Spleen (tissue), 11 donors: ENCODE data around the gene PCBD2. TPM values are rescaled to one million over a fixed set of nuclear protein-coding genes. Genes with fewer than 3 reads are reported as not detected.
"Not testable (repeated sequence)": the region's sequence is repeated elsewhere in the genome, so short reads cannot be mapped to it uniquely, and the experiment has no call there.

ENCODE experiments used
- DNase-seq: peaks from one replicate; pipeline ENCODE4 v3.0.0-alpha.2; 2020
- H3K27ac ChIP-seq, 8 donors: fragments of 200-600 bp; sonication (generic) in 7 of 8; 1 replicate in 4 of 8; 2 replicates in 4 of 8; pipeline versions ENCODE4 v1.5.0 to v1.8.0; 2016 to 2021; ENCODE audit warnings: inconsistent platforms in 4 of 8, mild to moderate bottlenecking in 4 of 8, moderate library complexity in 1 of 8
- H3K27me3 ChIP-seq, 7 donors: fragments of 200-600 bp; sonication (generic) in 6 of 7; replicated peaks in 1 of 7; 1 replicate in 4 of 7; 2 replicates in 3 of 7; pipeline versions ENCODE4 v1.5.0 to v1.8.0; 2016 to 2021; ENCODE audit warnings: inconsistent platforms in 3 of 7, mild to moderate bottlenecking in 1 of 7
- H3K36me3 ChIP-seq, 6 donors: fragments of 200-600 bp; sonication (generic) in 5 of 6; 1 replicate in 4 of 6; 2 replicates in 2 of 6; pipeline versions ENCODE4 v1.5.0 to v1.8.0; 2016 to 2021; ENCODE audit warnings: inconsistent platforms in 2 of 6
- H3K4me1 ChIP-seq, 6 donors: fragments of 200-600 bp; sonication (generic) in 5 of 6; 1 replicate in 3 of 6; 2 replicates in 3 of 6; pipeline versions ENCODE4 v1.5.0 to v1.8.0; 2016 to 2021; ENCODE audit warnings: inconsistent platforms in 3 of 6
- H3K4me3 ChIP-seq, 8 donors: fragments of 200-600 bp; sonication (generic) in 7 of 8; 1 replicate in 4 of 8; 2 replicates in 4 of 8; pipeline versions ENCODE4 v1.5.0 to v1.8.0; 2016 to 2021; ENCODE audit warnings: inconsistent platforms in 4 of 8, mild to moderate bottlenecking in 4 of 8, moderate library complexity in 2 of 8
- H3K9me3 ChIP-seq, 8 donors: fragments of 200-600 bp; sonication (generic) in 7 of 8; 1 replicate in 4 of 8; 2 replicates in 4 of 8; pipeline versions ENCODE4 v1.5.0 to v1.8.0; 2016 to 2021; ENCODE audit warnings: inconsistent platforms in 4 of 8
- POLR2A ChIP-seq, 3 donors: fragments of 450-650 bp; IDR thresholded peaks; one replicate each; pipeline ENCODE4 v1.5.1; 2017; ENCODE audit warnings: antibody characterized with exemption in 3 of 3, mild to moderate bottlenecking in 1 of 3
- POLR2AphosphoS5 ChIP-seq, 3 donors: sonication (generic); formaldehyde crosslinking; IDR thresholded peaks; one replicate each; pipeline ENCODE4 v1.5.1; 2017; ENCODE audit warnings: antibody characterized with exemption in 3 of 3
- WGBS, 5 donors: extraction: QIAGEN DNeasy Blood & Tissue Kit in 3 of 5; methylation state at CpG; one replicate each; pipeline versions ENCODE4 v1.1.5 to v1.1.7; 2013 to 2018; 5-methylcytosine and 5-hydroxymethylcytosine counted together
- intact Hi-C: fragments of 100-400 bp; cut with DNase I; formaldehyde crosslinking; loops from one replicate; pipeline ENCODE4 v1.15.0; 2023; ENCODE audit warnings: low total_unique reads
- polyA plus RNA-seq, 3 donors: library from polyadenylated mRNA; stranded (reverse); fragments of 200-250 nt; gene quantifications; one replicate each; pipeline ENCODE4 v1.2.1, GENCODE V29; 2013
- total RNA-seq, 7 donors: library from RNA; depleted of rRNA in 3 of 7; stranded (reverse); fragments of >200 nt in 3 of 7; fragmentation: NEBNext Ultra II Directional in 4 of 7; extraction: Animal tissue kit (Norgen Biotek cat#: 25700) in 4 of 7; gene quantifications; one replicate each; pipeline versions ENCODE4 v1.1.0 to v1.2.1, GENCODE V29; 2016 to 2021
- TF ChIP-seq, protein P1 (sequence below), 11 experiments: fragments of 200-600 bp in 7 of 11; fragments of 450-650 bp in 4 of 11; sonication (generic) in 4 of 11; IDR thresholded peaks in 8 of 11; conservative IDR thresholded peaks in 3 of 11; 1 replicate in 7 of 11; 2 replicates in 4 of 11; pipeline versions ENCODE4 v1.4.0 to v1.8.0; 2016 to 2021; ENCODE audit warnings: antibody characterized with exemption in 11 of 11, inconsistent platforms in 4 of 11, mild to moderate bottlenecking in 1 of 11
- donor health status: healthy with polysubstance abuse.
- donor health status: DM: no; HTN: no; CAD: no; lungs with moderate emphysema.
- donor health status: DM: no; HTN: no; CAD: no.
- donor health status: Bipolar disorder and iron deficiency.
- donor health status: healthy.
- donor health status: DM: no; HTN: no; CAD: no.
- donor health status: DM: yes; HTN: yes; CAD: no.

PCBD2 gene
- total and polyA plus RNA-seq, 10 donors, result 2.8 to 15.8 (median 9.2) TPM

DNA sequence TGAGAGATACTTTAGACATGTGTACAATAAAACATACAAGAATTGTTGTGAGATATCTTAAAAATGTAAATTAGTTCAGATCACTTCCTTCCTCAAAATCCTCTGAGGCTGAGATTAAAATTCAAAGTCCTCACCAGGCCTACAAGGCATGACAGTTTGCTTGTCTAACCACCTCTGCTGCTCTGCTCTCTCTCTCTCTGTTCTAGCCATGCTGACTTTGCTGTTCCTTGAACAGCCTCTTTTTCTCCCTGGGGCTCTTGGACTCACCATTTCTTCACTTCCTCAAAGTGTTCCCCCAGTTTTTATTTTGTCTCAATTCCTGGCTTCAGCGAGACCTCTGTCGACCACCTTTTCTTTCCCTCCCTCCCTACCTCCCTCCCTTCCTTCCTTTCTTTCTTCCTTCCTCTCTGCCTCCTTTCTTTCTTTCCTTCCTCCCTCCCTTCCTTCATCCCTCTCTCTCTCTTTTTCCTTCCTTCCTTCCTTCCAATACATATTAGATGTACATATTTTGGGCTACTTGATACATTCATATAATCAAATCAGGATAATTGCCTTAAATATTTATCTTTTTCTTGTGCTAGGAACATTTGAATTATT, 89.7 kb downstream of the PCBD2 start:
- DNase-seq, result no peak
- no peaks in the 10 kb centered on the region for H3K36me3 ChIP-seq
- H3K27ac ChIP-seq, result no peak overlapping the region
- peaks cover 0 to 12% (median 2%) of the 10 kb centered on the region in 6 donors for H3K4me1 ChIP-seq
- H3K27me3 ChIP-seq, result no peaks in the 10 kb centered on the region
- 14 to 46% (median 39%) methylated on average over 2 of the region's 2 CpGs for WGBS, 5 donors
- peaks cover 0 to 2% (median 0%) of the 10 kb centered on the region in 8 donors for H3K9me3 ChIP-seq
- TF ChIP-seq POLR2A (IDR thresholded peaks at IDR 0.05), result no peak
- TF ChIP-seq POLR2AphosphoS5 (IDR thresholded peaks at IDR 0.05), result no peak
- TF ChIP-seq, protein P1, sequence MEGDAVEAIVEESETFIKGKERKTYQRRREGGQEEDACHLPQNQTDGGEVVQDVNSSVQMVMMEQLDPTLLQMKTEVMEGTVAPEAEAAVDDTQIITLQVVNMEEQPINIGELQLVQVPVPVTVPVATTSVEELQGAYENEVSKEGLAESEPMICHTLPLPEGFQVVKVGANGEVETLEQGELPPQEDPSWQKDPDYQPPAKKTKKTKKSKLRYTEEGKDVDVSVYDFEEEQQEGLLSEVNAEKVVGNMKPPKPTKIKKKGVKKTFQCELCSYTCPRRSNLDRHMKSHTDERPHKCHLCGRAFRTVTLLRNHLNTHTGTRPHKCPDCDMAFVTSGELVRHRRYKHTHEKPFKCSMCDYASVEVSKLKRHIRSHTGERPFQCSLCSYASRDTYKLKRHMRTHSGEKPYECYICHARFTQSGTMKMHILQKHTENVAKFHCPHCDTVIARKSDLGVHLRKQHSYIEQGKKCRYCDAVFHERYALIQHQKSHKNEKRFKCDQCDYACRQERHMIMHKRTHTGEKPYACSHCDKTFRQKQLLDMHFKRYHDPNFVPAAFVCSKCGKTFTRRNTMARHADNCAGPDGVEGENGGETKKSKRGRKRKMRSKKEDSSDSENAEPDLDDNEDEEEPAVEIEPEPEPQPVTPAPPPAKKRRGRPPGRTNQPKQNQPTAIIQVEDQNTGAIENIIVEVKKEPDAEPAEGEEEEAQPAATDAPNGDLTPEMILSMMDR (IDR thresholded peaks at IDR 0.05 in 8 of 11, conservative IDR thresholded peaks at IDR 0.05 in 3 of 11), result no peak
- intact Hi-C loops, result no loop called here
- no peak overlapping the region for H3K4me3 ChIP-seq

DNA sequence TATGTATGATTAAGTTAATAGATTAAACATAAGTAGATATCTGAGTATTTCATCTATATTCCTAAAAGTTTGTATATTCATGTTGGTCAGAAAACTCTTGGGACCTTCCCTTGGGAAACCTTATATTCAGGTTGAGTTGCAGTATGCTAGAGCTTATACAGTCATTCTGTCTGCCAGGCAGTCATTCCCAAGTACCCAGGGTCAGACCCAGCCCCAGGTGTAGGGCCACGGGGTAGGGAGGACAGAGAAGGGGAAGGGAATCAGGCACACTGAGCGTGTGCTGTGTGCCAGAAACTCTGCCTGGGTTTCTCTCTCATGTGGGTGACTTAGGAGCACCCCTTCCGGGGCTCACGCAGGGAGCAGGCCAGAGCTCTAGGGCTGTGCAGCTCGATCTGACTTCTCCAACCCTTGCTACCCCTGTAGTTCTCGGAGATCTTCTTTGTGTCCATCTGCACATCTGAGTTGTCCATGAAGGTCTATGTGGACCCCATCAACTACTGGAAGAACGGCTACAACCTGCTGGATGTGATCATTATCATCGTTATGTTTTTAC, 91.0 kb downstream of the PCBD2 start:
- WGBS, 5 donors, result 91 to 93% (median 91%) methylated on average over 8 of the region's 8 CpGs
- H3K4me1 ChIP-seq, result peaks cover 0 to 12% (median 2%) of the 10 kb centered on the region in 6 donors
- intact Hi-C loops, result no loop called here

DNA sequence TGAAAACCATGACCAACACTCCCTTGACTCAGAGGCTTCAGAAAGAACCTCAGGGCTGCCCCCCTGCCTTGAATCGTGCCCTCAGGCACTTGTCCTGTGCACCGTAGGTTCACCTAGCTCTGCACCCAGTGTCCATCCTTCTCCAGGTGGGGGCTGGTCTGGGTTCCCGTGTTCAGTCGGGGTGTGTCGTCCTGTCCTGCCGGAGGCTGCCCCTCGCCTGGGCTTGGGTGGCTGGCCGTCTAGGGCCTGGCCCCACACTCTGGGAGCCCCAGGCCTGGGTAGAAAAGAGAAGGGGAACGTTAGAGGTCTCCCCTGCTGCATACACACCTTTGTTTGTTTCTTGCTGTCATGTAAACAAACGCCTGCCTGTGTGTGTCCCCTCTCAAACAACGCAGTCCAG, 92.1 kb downstream of the PCBD2 start:
- TF ChIP-seq, protein P1 (IDR thresholded peaks at IDR 0.05 in 8 of 11, conservative IDR thresholded peaks at IDR 0.05 in 3 of 11), result no peak
- no peak for TF ChIP-seq POLR2AphosphoS5 (IDR thresholded peaks at IDR 0.05)
- TF ChIP-seq POLR2A (IDR thresholded peaks at IDR 0.05), result no peak
- Histone ChIP-seq H3K27ac (no peak overlapping the region), H3K4me1 (peaks cover 0 to 12% (median 2%) of the 10 kb centered on the region in 6 donors), H3K36me3 (no peaks in the 10 kb centered on the region), H3K27me3 (no peaks in the 10 kb centered on the region), H3K9me3 (no peaks in the 10 kb centered on the region), H3K4me3 (no peak overlapping the region)
- intact Hi-C loops, result no loop called here
- DNase-seq, result no peak
- 83 to 92% (median 88%) methylated on average over 11 of the region's 11 CpGs for WGBS, 5 donors

More for the DNA sequence above, 91.0 kb downstream of the PCBD2 start:
- Histone ChIP-seq H3K27me3 (no peaks in the 10 kb centered on the region), H3K9me3 (peaks cover 0 to 2% (median 0%) of the 10 kb centered on the region in 8 donors), H3K36me3 (no peaks in the 10 kb centered on the region), H3K4me3 (no peak overlapping the region), H3K27ac (no peak overlapping the region)
- DNase-seq, result no peak
- no peak for TF ChIP-seq POLR2AphosphoS5 (IDR thresholded peaks at IDR 0.05)
- TF ChIP-seq POLR2A (IDR thresholded peaks at IDR 0.05), result no peak
- TF ChIP-seq, protein P1 (IDR thresholded peaks at IDR 0.05 in 8 of 11, conservative IDR thresholded peaks at IDR 0.05 in 3 of 11), result no peak

DNA sequence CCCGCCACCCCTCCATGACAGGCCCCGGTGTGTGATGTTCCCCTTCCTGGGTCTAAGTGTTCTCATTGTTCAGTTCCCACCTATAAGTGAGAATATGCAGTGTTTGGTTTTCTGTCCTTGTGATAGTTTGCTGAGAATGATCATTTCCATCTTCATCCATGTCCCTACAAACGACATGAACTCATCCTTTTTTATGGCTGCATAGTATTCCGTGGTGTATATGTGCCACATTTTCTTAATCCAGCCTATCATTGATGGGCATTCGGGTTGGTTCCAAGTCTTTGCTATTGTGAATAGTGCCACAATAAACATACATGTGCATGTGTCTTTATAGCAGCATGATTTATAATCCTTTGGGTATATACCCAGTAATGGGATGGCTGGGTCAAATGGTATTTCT, 93.1 kb downstream of the PCBD2 start:
- H3K27me3 ChIP-seq, DNase-seq, H3K27ac ChIP-seq, H3K4me3 ChIP-seq, intact Hi-C loops, H3K9me3 ChIP-seq, H3K36me3 ChIP-seq: not testable (repeated sequence)
- peaks cover 0 to 12% (median 2%) of the 10 kb centered on the region in 6 donors for H3K4me1 ChIP-seq
- 85 to 97% (median 95%) methylated on average over 5 of the region's 5 CpGs for WGBS, 5 donors
